Inferior parietal cortex (tissue), 1 donor: ENCODE results near the gene RDH12.
"Not testable (repeated sequence)": the region's sequence is repeated elsewhere in the genome, so short reads cannot be mapped to it uniquely, and the experiment has no call there.

Experiments used
- DNase-seq: peaks from one replicate; pipeline ENCODE4 v3.0.0-alpha.2; 2016; ENCODE audit errors: extremely low spot score

The RDH12 gene

GRCh38 chr14:67701492-67701891 is at the start of gene RDH12:
RDH12 (plus strand) TSS chr14:67701886; CDS start chr14:67722643, 20,757 bp downstream.
- DNase-seq: not testable (repeated sequence)

- DNase-seq: no peak
These were observed 49.5 kb upstream of the RDH12 start for GRCh38 chr14:67652189-67652588.

- DNase-seq: no peak
These were observed 47.9 kb upstream of the RDH12 start for GRCh38 chr14:67653651-67654280.

GRCh38 chr14:67663633-67664032 is 38.1 kb upstream of the RDH12 start:
- no peak for DNase-seq

GRCh38 chr14:67665868-67666267 is 35.8 kb upstream of the RDH12 start:
- no peak for DNase-seq

GRCh38 chr14:67666750-67667449 is 34.8 kb upstream of the RDH12 start:
- DNase-seq: peak; percentile 74

GRCh38 chr14:67668559-67668958 is 33.1 kb upstream of the RDH12 start:
- DNase-seq: no peak

GRCh38 chr14:67673451-67673850 is 28.2 kb upstream of the RDH12 start:
- DNase-seq: no peak

GRCh38 chr14:67674139-67674479 is 27.6 kb upstream of the RDH12 start:
- peak; percentile 68 for DNase-seq

- DNase-seq: peak; percentile 82
These were observed 27.0 kb upstream of the RDH12 start, which contains the start of gene VTI1B for GRCh38 chr14:67674480-67675218. VTI1B (minus strand) TSS chr14:67674632; CDS start chr14:67674489, 143 bp downstream.

GRCh38 chr14:67675219-67675582 is 26.5 kb upstream of the RDH12 start:
- DNase-seq: no peak

- DNase-seq: no peak
These were observed 22.7 kb upstream of the RDH12 start for GRCh38 chr14:67679006-67679405.

- DNase-seq: no peak
These were observed 21.5 kb upstream of the RDH12 start for GRCh38 chr14:67680121-67680602.

GRCh38 chr14:67680941-67681340 is 20.7 kb upstream of the RDH12 start:
- no peak for DNase-seq

GRCh38 chr14:67683842-67684241 is 17.8 kb upstream of the RDH12 start:
- DNase-seq: no peak

GRCh38 chr14:67690011-67690410 is 11.7 kb upstream of the RDH12 start:
- DNase-seq: no peak

- DNase-seq: peak; percentile 57
These were observed 6.8 kb upstream of the RDH12 start for GRCh38 chr14:67694791-67695393.

GRCh38 chr14:67695394-67695949 is 6.2 kb upstream of the RDH12 start, which contains the start of gene RDH11:
RDH11 (minus strand) TSS chr14:67695764; CDS start chr14:67695703, 61 bp downstream.
- DNase-seq: peak; percentile 91

GRCh38 chr14:67697006-67697405 is 4.7 kb upstream of the RDH12 start:
- DNase-seq: no peak

- no peak for DNase-seq
These were observed 3.5 kb upstream of the RDH12 start for GRCh38 chr14:67698179-67698578.

GRCh38 chr14:67703997-67704396 is 2.3 kb downstream of the RDH12 start:
- no peak for DNase-seq
